Fibroblast of the conjunctiva (primary cell): ENCODE results near the gene IQGAP2.

ENCODE experiments used
- DNase-seq: peaks from one replicate; pipeline ENCODE4 v3.0.0-alpha.2; 2010; ENCODE audit warnings: low read depth

IQGAP2 gene

GRCh38 chr5:76477571-76477970 lies 74.5 kb downstream of the IQGAP2 start:
- no peak for DNase-seq

GRCh38 chr5:76479281-76479680 lies 76.2 kb downstream of the IQGAP2 start:
- DNase-seq = no peak

GRCh38 chr5:76479973-76480667 lies 77.0 kb downstream of the IQGAP2 start:
- no peak for DNase-seq

- no peak for DNase-seq
Observed at GRCh38 chr5:76482984-76483383, 79.9 kb downstream of the IQGAP2 start.

GRCh38 chr5:76483433-76483832 lies 80.3 kb downstream of the IQGAP2 start:
- DNase-seq = no peak

GRCh38 chr5:76483881-76484280 lies 80.8 kb downstream of the IQGAP2 start:
- DNase-seq = no peak

- DNase-seq = no peak
Observed at GRCh38 chr5:76485511-76485910, 82.4 kb downstream of the IQGAP2 start.

GRCh38 chr5:76487386-76487785 lies 84.3 kb downstream of the IQGAP2 start:
- DNase-seq = no peak

GRCh38 chr5:76487821-76488220 lies 84.7 kb downstream of the IQGAP2 start:
- no peak for DNase-seq

- DNase-seq = no peak
Observed at GRCh38 chr5:76488969-76489368, 85.9 kb downstream of the IQGAP2 start.

GRCh38 chr5:76489877-76490688 lies 87.0 kb downstream of the IQGAP2 start:
- DNase-seq = no peak

- DNase-seq = no peak
Observed at GRCh38 chr5:76490960-76491359, 87.9 kb downstream of the IQGAP2 start.

GRCh38 chr5:76492819-76493189 lies 89.7 kb downstream of the IQGAP2 start:
- no peak for DNase-seq

GRCh38 chr5:76493190-76493837 lies 90.2 kb downstream of the IQGAP2 start:
- no peak for DNase-seq

GRCh38 chr5:76494201-76494600 lies 91.1 kb downstream of the IQGAP2 start:
- DNase-seq = no peak

GRCh38 chr5:76495870-76496269 lies 92.8 kb downstream of the IQGAP2 start:
- no peak for DNase-seq

- no peak for DNase-seq
Observed at GRCh38 chr5:76497065-76497460, 94.0 kb downstream of the IQGAP2 start.

GRCh38 chr5:76497986-76498717 lies 95.1 kb downstream of the IQGAP2 start:
- no peak for DNase-seq

- DNase-seq = no peak
Observed at GRCh38 chr5:76499507-76500161, 96.5 kb downstream of the IQGAP2 start.

GRCh38 chr5:76500633-76501393 lies 97.7 kb downstream of the IQGAP2 start:
- DNase-seq = no peak

GRCh38 chr5:76503929-76504328 lies 100.8 kb downstream of the IQGAP2 start:
- no peak for DNase-seq
